GM23338 (cell line): ENCODE measurements around the gene BIN1. TPM values are rescaled to one million over a fixed set of nuclear protein-coding genes. Genes with fewer than 3 reads are reported as not detected.

Experiments
- ATAC-seq: fragments of 200-7000 bp; cut with Tn5 transposase; 3 replicates; pipeline ENCODE4 v1.9.1; 2020
- DNase-seq: peaks from one replicate; pipeline ENCODE4 v3.0.0-alpha.2; 2015; ENCODE audit warnings: low spot score
- H2AFZ ChIP-seq: fragments of 200-600 bp; sonication (generic); 2 replicates; pipeline ENCODE4 v1.8.0; 2016; ENCODE audit warnings: antibody characterized with exemption, mild to moderate bottlenecking, moderate library complexity
- H3F3A ChIP-seq: fragments of 200-600 bp; sonication (generic); replicated peaks from 2 replicates; pipeline ENCODE4 v1.8.0; 2017; ENCODE audit warnings: antibody characterized with exemption, mixed run types, low read depth
- H3K27ac ChIP-seq: fragments of 200-600 bp; sonication (generic); 2 replicates; pipeline ENCODE4 v1.6.1; 2016; ENCODE audit warnings: low read depth
- H3K27me3 ChIP-seq: fragments of 200-600 bp; sonication (generic); 2 replicates; pipeline ENCODE4 v1.8.0; 2016; ENCODE audit warnings: mild to moderate bottlenecking, mixed run types, moderate library complexity; ENCODE audit not compliant: insufficient read depth
- H3K36me3 ChIP-seq: fragments of 200-600 bp; sonication (generic); 2 replicates; pipeline ENCODE4 v1.8.0; 2016; ENCODE audit warnings: mild to moderate bottlenecking; ENCODE audit not compliant: insufficient read depth
- H3K4me1 ChIP-seq: fragments of 200-600 bp; sonication (generic); 2 replicates; pipeline ENCODE4 v1.8.0; 2016; ENCODE audit warnings: mild to moderate bottlenecking, moderate library complexity; ENCODE audit not compliant: insufficient read depth
- H3K4me2 ChIP-seq: fragments of 200-600 bp; sonication (generic); 2 replicates; pipeline ENCODE4 v1.7.1; 2017; ENCODE audit warnings: mixed run types
- H3K4me3 ChIP-seq: fragments of 200-600 bp; sonication (generic); 2 replicates; pipeline ENCODE4 v1.6.1; 2016; ENCODE audit warnings: mixed run types
- H3K79me2 ChIP-seq: fragments of 200-600 bp; sonication (generic); replicated peaks from 2 replicates; pipeline ENCODE4 v1.8.0; 2017; ENCODE audit warnings: mild to moderate bottlenecking; ENCODE audit not compliant: insufficient read depth
- H3K9me2 ChIP-seq: fragments of 200-600 bp; sonication (generic); 2 replicates; pipeline ENCODE4 v1.8.0; 2017; ENCODE audit not compliant: insufficient read depth
- H4K20me1 ChIP-seq: fragments of 200-600 bp; sonication (generic); replicated peaks from 2 replicates; pipeline ENCODE4 v1.8.0; 2017; ENCODE audit warnings: mild to moderate bottlenecking; ENCODE audit not compliant: insufficient read depth
- H3K27ac Mint-ChIP-seq: 2 replicates; pipeline ENCODE4 v1.8.0; 2020; ENCODE audit warnings: inconsistent platforms, mild to moderate bottlenecking, moderate library complexity, mixed read lengths
- H3K27me3 Mint-ChIP-seq: 3 replicates; pipeline ENCODE4 v1.8.0; 2022; ENCODE audit warnings: low read depth, mild to moderate bottlenecking, moderate library complexity, mixed read lengths, inconsistent platforms; ENCODE audit not compliant: insufficient read depth, poor library complexity
- H3K36me3 Mint-ChIP-seq: 3 replicates; pipeline ENCODE4 v1.8.0; 2021; ENCODE audit warnings: low read depth, mild to moderate bottlenecking, inconsistent platforms, moderate library complexity, mixed read lengths
- H3K4me1 Mint-ChIP-seq: 3 replicates; pipeline ENCODE4 v1.8.0; 2020; ENCODE audit warnings: mild to moderate bottlenecking, inconsistent platforms, mixed read lengths
- H3K4me3 Mint-ChIP-seq: 3 replicates; pipeline ENCODE4 v1.8.0; 2021; ENCODE audit warnings: moderate library complexity, mild to moderate bottlenecking, inconsistent platforms, mixed read lengths
- H3K9me3 Mint-ChIP-seq: 3 replicates; pipeline ENCODE4 v1.8.0; 2020; ENCODE audit warnings: moderate library complexity, mild to moderate bottlenecking, inconsistent platforms, mixed read lengths
- CREB1 ChIP-seq: fragments of 250-450 bp; sonication (Bioruptor Pico); IDR thresholded peaks from 2 replicates; pipeline ENCODE4 v1.5.0; 2020; ENCODE audit warnings: low read depth, mild to moderate bottlenecking, moderate library complexity
- EZH2 ChIP-seq: fragments of 200-600 bp; sonication (generic); IDR thresholded peaks from one replicate; pipeline ENCODE4 v1.8.0; 2017; ENCODE audit warnings: antibody characterized with exemption, mild to moderate bottlenecking, low read depth; ENCODE audit not compliant: unreplicated experiment
- EZH2phosphoT487 ChIP-seq: fragments of 200-600 bp; sonication (generic); IDR thresholded peaks from one replicate; pipeline ENCODE4 v1.8.1; 2018; ENCODE audit warnings: antibody characterized with exemption; ENCODE audit not compliant: unreplicated experiment
- NANOG ChIP-seq: IDR thresholded peaks from 2 replicates; pipeline ENCODE4 v1.6.1; 2016; ENCODE audit warnings: antibody characterized with exemption, borderline replicate concordance
- POLR2AphosphoS5 ChIP-seq: IDR thresholded peaks from 2 replicates; pipeline ENCODE4 v1.6.1; 2016; ENCODE audit warnings: antibody characterized with exemption, low read depth
- STAT1 ChIP-seq: IDR thresholded peaks from one replicate; pipeline ENCODE4 v1.6.1; 2016; ENCODE audit warnings: antibody characterized with exemption; ENCODE audit not compliant: unreplicated experiment
- ZNF331 ChIP-seq: fragments of 250-450 bp; sonication (Bioruptor Pico); IDR thresholded peaks from 2 replicates; pipeline ENCODE4 v1.5.0; 2020; ENCODE audit warnings: low read depth, mild to moderate bottlenecking, moderate library complexity
- polyA plus RNA-seq: library from polyadenylated mRNA; unstranded; fragments of >200 nt; fragmentation: Nextera tagmentation; extraction: Ambion mirVana; gene quantifications from 2 replicates; pipeline ENCODE4 v1.2.1, GENCODE V29; 2016
- total RNA-seq: library from RNA; depleted of rRNA; stranded (reverse); fragments of >200 nt; shearing (Covaris generic); gene quantifications from 2 replicates; pipeline ENCODE4 v1.2.3, GENCODE V29; 2014
- TF ChIP-seq, protein P1 (sequence below): IDR thresholded peaks from 2 replicates; pipeline ENCODE4 v1.6.1; 2016; ENCODE audit warnings: antibody characterized with exemption
- TF ChIP-seq, protein P2 (sequence below): fragments of 250-450 bp; sonication (Bioruptor Pico); IDR thresholded peaks from 2 replicates; pipeline ENCODE4 v1.5.0; 2020; ENCODE audit warnings: mild to moderate bottlenecking, moderate library complexity
- TF ChIP-seq, protein P3 (sequence below), 2 experiments: fragments of 200-600 bp in 1 of 2; sonication (generic) in 1 of 2; conservative IDR thresholded peaks; 2 replicates each; pipeline versions ENCODE4 v1.5.1 to v1.6.1; 2016 to 2017; ENCODE audit warnings: antibody characterized with exemption in 2 of 2, low read depth in 2 of 2, mild to moderate bottlenecking in 2 of 2, moderate library complexity in 1 of 2

The BIN1 gene
- total and polyA plus RNA-seq, 2 experiments from 2014 or later, result 30.1 to 56.4 TPM

DNA sequence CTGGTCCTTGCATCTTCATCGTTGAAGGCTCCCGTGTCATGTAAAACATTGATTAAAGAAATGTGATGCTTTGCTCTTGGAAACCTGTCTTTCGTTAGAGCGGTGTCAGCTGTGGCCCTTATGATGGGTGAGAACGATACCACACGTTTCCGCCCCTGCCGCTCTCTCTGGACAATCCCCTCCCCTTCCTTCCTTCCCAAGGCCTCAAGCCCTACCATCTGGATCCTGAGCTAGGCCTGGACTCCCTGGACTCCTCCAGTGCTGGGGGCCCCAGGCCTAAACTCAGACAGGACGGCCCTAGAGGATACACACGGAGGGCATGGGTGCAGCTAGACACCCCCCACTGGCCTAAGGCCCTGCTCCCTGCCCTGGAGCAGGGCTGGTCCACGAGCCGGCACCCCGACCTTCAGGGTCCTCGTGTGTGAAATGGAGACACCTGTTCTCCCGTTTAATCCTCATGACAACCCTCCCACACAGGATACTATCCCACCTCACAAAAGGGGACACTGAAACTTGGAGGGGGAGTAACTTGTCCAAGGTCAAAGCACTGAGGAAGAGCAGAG lies 13.2 kb downstream of the BIN1 start (continued):
- TF ChIP-seq, protein P1, sequence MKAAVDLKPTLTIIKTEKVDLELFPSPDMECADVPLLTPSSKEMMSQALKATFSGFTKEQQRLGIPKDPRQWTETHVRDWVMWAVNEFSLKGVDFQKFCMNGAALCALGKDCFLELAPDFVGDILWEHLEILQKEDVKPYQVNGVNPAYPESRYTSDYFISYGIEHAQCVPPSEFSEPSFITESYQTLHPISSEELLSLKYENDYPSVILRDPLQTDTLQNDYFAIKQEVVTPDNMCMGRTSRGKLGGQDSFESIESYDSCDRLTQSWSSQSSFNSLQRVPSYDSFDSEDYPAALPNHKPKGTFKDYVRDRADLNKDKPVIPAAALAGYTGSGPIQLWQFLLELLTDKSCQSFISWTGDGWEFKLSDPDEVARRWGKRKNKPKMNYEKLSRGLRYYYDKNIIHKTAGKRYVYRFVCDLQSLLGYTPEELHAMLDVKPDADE, result no peak
- no peak for TF ChIP-seq EZH2
- TF ChIP-seq ZNF331 (CRISPR knock-in tag), result no peak
- TF ChIP-seq, protein P2, sequence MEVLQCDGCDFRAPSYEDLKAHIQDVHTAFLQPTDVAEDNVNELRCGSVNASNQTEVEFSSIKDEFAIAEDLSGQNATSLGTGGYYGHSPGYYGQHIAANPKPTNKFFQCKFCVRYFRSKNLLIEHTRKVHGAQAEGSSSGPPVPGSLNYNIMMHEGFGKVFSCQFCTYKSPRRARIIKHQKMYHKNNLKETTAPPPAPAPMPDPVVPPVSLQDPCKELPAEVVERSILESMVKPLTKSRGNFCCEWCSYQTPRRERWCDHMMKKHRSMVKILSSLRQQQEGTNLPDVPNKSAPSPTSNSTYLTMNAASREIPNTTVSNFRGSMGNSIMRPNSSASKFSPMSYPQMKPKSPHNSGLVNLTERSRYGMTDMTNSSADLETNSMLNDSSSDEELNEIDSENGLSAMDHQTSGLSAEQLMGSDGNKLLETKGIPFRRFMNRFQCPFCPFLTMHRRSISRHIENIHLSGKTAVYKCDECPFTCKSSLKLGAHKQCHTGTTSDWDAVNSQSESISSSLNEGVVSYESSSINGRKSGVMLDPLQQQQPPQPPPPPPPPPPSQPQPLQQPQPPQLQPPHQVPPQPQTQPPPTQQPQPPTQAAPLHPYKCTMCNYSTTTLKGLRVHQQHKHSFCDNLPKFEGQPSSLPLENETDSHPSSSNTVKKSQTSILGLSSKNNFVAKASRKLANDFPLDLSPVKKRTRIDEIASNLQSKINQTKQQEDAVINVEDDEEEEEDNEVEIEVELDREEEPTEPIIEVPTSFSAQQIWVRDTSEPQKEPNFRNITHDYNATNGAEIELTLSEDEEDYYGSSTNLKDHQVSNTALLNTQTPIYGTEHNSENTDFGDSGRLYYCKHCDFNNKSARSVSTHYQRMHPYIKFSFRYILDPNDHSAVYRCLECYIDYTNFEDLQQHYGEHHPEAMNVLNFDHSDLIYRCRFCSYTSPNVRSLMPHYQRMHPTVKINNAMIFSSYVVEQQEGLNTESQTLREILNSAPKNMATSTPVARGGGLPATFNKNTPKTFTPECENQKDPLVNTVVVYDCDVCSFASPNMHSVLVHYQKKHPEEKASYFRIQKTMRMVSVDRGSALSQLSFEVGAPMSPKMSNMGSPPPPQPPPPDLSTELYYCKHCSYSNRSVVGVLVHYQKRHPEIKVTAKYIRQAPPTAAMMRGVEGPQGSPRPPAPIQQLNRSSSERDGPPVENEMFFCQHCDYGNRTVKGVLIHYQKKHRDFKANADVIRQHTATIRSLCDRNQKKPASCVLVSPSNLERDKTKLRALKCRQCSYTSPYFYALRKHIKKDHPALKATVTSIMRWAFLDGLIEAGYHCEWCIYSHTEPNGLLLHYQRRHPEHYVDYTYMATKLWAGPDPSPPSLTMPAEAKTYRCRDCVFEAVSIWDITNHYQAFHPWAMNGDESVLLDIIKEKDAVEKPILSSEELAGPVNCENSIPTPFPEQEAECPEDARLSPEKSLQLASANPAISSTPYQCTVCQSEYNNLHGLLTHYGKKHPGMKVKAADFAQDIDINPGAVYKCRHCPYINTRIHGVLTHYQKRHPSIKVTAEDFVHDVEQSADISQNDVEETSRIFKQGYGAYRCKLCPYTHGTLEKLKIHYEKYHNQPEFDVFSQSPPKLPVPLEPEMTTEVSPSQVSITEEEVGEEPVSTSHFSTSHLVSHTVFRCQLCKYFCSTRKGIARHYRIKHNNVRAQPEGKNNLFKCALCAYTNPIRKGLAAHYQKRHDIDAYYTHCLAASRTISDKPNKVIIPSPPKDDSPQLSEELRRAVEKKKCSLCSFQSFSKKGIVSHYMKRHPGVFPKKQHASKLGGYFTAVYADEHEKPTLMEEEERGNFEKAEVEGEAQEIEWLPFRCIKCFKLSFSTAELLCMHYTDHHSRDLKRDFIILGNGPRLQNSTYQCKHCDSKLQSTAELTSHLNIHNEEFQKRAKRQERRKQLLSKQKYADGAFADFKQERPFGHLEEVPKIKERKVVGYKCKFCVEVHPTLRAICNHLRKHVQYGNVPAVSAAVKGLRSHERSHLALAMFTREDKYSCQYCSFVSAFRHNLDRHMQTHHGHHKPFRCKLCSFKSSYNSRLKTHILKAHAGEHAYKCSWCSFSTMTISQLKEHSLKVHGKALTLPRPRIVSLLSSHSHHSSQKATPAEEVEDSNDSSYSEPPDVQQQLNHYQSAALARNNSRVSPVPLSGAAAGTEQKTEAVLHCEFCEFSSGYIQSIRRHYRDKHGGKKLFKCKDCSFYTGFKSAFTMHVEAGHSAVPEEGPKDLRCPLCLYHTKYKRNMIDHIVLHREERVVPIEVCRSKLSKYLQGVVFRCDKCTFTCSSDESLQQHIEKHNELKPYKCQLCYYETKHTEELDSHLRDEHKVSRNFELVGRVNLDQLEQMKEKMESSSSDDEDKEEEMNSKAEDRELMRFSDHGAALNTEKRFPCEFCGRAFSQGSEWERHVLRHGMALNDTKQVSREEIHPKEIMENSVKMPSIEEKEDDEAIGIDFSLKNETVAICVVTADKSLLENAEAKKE (CRISPR knock-in tag), result no peak
- TF ChIP-seq NANOG, result no peak

DNA sequence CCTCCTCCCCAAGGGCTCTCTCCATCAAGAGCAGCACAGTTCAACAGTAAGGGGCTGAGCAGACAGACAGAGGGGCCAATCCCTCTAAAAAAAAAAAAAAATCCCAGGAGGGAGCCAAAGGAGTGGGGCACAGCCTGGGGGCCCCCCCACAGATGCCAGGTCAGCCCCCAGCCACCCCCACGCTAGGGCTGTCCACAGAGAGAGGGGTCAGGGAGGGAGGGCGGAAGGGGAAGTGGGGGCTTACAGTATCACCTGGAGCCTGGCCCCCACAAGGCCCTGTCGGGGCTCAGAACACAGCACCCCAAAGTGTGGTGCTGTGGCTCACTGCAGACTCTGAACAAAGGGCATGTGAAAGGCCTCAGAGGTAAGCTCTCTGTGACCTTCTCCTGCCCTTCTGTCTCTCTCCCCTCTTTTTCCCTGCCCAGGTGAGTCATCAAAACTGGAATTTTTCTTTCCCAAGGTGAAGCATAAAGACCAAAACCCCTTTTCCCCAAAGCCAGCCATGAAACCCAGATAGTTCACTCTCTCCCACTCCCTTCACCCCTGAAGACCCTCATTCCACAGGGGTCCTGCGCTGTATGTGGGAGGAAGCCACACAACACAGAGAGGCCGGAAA lies 13.9 kb downstream of the BIN1 start:
- DNase-seq (no peak), ATAC-seq (no peak)
- H3K36me3 Mint-ChIP-seq, result no peaks in the 10 kb centered on the region; the same call in 2 of the 3 replicates
- Histone ChIP-seq H3K4me1 (peaks cover 12% of the 10 kb centered on the region; the same call in 1 of the 2 replicates), H3K36me3 (no peaks in the 10 kb centered on the region), H3K4me2 (no peak overlapping the region), H4K20me1 (no peaks in the 10 kb centered on the region; the same call in 1 of the 2 replicates), H3K4me3 (no peak overlapping the region), H3K9me2 (no peaks in the 10 kb centered on the region), H3K27ac (no peak overlapping the region), H3K27me3 (no peaks in the 10 kb centered on the region), H3K79me2 (0 out of 2 replicates have a peak, but pooled peaks cover under 1% of the 10 kb centered on the region), H2AFZ (no peak overlapping the region), H3F3A (no peaks in the 10 kb centered on the region)
- peak overlapping the region; percentile 86 for H3K27ac Mint-ChIP-seq
- peaks cover 8% of the 10 kb centered on the region for H3K27me3 Mint-ChIP-seq
- H3K4me3 Mint-ChIP-seq, result no peak overlapping the region
- peaks cover 52% of the 10 kb centered on the region for H3K4me1 Mint-ChIP-seq
- peaks cover 3% of the 10 kb centered on the region; the same call in 1 of the 3 replicates for H3K9me3 Mint-ChIP-seq
- TF ChIP-seq, protein P1, result no peak
- no peak for TF ChIP-seq ZNF331 (CRISPR knock-in tag)
- TF ChIP-seq, protein P3, sequence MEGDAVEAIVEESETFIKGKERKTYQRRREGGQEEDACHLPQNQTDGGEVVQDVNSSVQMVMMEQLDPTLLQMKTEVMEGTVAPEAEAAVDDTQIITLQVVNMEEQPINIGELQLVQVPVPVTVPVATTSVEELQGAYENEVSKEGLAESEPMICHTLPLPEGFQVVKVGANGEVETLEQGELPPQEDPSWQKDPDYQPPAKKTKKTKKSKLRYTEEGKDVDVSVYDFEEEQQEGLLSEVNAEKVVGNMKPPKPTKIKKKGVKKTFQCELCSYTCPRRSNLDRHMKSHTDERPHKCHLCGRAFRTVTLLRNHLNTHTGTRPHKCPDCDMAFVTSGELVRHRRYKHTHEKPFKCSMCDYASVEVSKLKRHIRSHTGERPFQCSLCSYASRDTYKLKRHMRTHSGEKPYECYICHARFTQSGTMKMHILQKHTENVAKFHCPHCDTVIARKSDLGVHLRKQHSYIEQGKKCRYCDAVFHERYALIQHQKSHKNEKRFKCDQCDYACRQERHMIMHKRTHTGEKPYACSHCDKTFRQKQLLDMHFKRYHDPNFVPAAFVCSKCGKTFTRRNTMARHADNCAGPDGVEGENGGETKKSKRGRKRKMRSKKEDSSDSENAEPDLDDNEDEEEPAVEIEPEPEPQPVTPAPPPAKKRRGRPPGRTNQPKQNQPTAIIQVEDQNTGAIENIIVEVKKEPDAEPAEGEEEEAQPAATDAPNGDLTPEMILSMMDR (conservative IDR thresholded peaks at IDR 0.05; ENCODE audit: low read depth in 2 of 2), result no peak
- TF ChIP-seq EZH2, result no peak
- no peak for TF ChIP-seq STAT1
- TF ChIP-seq POLR2AphosphoS5, result no peak
- TF ChIP-seq CREB1 (CRISPR knock-in tag), result no peak
- no peak for TF ChIP-seq EZH2phosphoT487
